ENCODE data around the gene GRIK2. TPM values are rescaled to one million over a fixed set of nuclear protein-coding genes. Genes with fewer than 3 reads are reported as not detected.

The GRIK2 gene
- total RNA-seq, 3 donors from 2014 or later, result 1.3 to 1.8 (median 1.5) TPM

DNA sequence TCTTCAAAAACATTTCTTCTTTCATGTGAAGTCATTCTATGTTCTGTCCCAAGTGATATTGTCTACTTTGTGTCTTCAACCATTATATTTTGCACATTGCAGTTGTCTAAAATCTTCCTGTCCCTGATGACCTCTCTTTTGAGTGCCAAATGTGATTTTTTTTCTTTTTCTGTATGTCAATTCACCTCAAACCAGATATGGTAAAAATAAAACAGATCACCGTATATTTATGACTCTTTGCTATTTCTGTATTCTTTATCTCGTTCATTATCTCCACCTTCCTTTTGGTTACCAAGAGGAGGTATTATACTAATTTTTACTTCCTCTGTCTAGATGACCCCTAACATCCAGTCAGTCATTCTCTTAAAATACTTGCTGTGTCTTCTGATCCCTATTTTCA is 165.2 kb downstream of the GRIK2 start:
- Histone ChIP-seq H3K36me3 (ENCODE audit: low read depth) (no peaks in the 10 kb centered on the region), H3K4me3 (no peak overlapping the region), H3K4me1 (ENCODE audit: low read depth) (no peaks in the 10 kb centered on the region), H3K9me3 (no peaks in the 10 kb centered on the region)
- DNase-seq (no peak), ATAC-seq (no peak)
- TF ChIP-seq, protein P1, sequence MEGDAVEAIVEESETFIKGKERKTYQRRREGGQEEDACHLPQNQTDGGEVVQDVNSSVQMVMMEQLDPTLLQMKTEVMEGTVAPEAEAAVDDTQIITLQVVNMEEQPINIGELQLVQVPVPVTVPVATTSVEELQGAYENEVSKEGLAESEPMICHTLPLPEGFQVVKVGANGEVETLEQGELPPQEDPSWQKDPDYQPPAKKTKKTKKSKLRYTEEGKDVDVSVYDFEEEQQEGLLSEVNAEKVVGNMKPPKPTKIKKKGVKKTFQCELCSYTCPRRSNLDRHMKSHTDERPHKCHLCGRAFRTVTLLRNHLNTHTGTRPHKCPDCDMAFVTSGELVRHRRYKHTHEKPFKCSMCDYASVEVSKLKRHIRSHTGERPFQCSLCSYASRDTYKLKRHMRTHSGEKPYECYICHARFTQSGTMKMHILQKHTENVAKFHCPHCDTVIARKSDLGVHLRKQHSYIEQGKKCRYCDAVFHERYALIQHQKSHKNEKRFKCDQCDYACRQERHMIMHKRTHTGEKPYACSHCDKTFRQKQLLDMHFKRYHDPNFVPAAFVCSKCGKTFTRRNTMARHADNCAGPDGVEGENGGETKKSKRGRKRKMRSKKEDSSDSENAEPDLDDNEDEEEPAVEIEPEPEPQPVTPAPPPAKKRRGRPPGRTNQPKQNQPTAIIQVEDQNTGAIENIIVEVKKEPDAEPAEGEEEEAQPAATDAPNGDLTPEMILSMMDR (IDR thresholded peaks at IDR 0.05), result no peak
- intact Hi-C loops (cut with DNase I, micrococcal nuclease), result no loop called here

DNA sequence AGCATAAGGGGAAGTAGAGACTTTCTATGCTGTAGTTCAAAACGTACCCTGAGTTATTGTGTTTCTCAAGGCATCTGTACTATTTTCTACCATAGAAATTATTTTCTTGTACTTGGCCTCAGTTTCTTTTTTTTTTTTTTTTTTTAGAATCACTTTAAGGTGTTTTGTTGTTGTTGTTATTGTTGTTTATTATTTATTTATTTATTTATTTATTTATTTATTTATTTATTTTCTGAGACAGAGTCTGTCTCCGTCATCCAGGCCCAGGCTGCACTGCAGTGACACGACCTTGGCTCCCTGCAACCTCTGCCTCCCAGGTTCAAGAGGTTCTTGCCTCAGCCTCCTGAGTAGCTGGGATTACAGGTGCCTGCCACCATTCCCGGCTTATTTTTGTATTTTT is 179.1 kb downstream of the GRIK2 start:
- ATAC-seq (no peak), DNase-seq (no peak)
- TF ChIP-seq, protein P1 (IDR thresholded peaks at IDR 0.05), result no peak
- no peaks in the 10 kb centered on the region for H3K9me3 ChIP-seq
- H3K36me3 ChIP-seq (ENCODE audit: low read depth), result no peaks in the 10 kb centered on the region
- H3K4me1 ChIP-seq (ENCODE audit: low read depth), result no peaks in the 10 kb centered on the region
- intact Hi-C loops (cut with DNase I, micrococcal nuclease), result no loop called here
- no peak overlapping the region for H3K4me3 ChIP-seq

DNA sequence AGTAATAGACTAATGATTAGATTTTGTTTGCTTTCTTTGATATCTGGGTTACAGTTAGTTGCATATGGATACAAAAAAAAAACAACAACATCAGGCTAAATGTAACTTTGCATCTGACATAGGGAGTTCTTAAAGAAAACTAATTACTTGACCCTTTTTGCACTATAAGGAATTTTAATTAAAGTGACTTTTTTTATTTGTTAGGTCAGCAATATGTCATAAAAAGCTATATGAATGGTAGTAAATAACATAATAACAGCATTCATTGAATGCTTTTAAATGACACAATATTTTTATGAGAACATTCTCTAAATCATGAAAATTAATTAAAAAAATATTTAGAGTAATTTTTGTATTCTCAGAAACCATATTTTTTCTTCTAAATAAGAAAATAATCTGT is 183.6 kb downstream of the GRIK2 start:
- no peak overlapping the region for H3K4me3 ChIP-seq
- no peaks in the 10 kb centered on the region for H3K9me3 ChIP-seq
- no peak for ATAC-seq
- H3K4me1 ChIP-seq (ENCODE audit: low read depth), result no peaks in the 10 kb centered on the region
- H3K36me3 ChIP-seq (ENCODE audit: low read depth), result no peaks in the 10 kb centered on the region
- TF ChIP-seq, protein P1 (IDR thresholded peaks at IDR 0.05), result no peak
- intact Hi-C loops (cut with DNase I, micrococcal nuclease), result no loop called here
- DNase-seq, result no peak

DNA sequence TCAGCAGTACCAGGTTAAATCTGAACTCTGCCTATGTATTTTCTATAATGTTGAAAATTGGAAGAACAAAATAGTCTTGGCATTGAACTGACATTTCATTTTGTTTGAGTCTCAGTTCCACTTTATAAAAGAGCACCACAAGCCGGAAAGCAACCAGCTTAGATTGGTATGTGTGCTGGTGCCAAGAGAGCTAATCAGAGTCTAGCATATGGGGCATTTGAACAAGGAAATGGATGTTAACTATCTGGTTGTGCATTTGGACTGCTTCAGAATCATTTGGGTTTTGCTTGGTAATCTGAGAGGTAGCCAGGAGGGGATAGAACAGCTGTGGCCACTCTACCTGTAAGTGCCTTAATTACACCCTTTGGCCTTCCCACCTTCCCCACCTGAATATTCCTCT is 184.8 kb downstream of the GRIK2 start:
- Histone ChIP-seq H3K4me3 (no peak overlapping the region), H3K36me3 (ENCODE audit: low read depth) (no peaks in the 10 kb centered on the region), H3K4me1 (ENCODE audit: low read depth) (no peaks in the 10 kb centered on the region), H3K9me3 (no peaks in the 10 kb centered on the region)
- DNase-seq (no peak), ATAC-seq (no peak)
- intact Hi-C loops (cut with DNase I, micrococcal nuclease), result no loop called here
- TF ChIP-seq, protein P1 (IDR thresholded peaks at IDR 0.05), result no peak

DNA sequence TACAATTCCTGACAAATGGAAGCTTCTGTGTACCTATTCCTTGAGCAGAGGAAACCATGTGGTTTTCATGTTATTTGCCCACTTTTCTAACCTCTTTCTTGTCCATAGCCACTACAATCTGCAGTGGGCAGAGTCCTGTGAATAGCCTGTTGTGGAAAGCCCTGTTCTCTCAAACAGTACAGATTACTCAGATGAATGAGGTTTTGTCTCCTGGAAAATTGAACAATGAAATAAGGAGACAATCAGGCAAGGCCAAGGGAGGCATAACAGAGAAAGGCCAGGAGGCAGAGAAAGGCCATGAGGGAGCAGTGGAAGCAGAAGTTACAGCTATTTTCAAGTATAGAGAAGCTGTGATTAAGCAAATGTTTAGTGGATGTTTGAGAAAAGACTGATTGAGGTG is 189.3 kb downstream of the GRIK2 start:
- TF ChIP-seq, protein P1 (IDR thresholded peaks at IDR 0.05), result no peak
- Histone ChIP-seq H3K4me1 (ENCODE audit: low read depth) (no peaks in the 10 kb centered on the region), H3K36me3 (ENCODE audit: low read depth) (no peaks in the 10 kb centered on the region), H3K4me3 (no peak overlapping the region), H3K9me3 (no peaks in the 10 kb centered on the region)
- no peak for ATAC-seq
- intact Hi-C loops (cut with DNase I, micrococcal nuclease), result no loop called here
- no peak for DNase-seq

DNA sequence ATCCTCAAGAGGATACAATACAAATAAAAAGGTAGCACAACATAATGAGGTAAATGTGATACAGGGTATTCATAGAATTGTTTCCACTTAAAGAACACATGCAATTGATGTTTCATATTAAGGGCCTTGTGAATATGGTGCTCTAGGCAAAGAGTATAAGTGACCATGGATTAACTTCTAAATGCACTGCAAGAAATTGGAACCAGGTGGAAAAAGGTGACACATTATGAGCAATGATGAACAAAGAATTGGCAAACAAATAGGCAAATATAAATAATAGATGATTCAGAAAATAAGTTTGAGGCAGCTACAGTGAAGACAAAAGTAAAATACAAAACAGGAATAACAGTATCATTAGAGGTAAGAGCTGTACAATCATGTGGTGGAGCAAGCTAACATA is 192.0 kb downstream of the GRIK2 start:
- no peak for ATAC-seq
- TF ChIP-seq, protein P1 (IDR thresholded peaks at IDR 0.05), result no peak
- DNase-seq, result no peak

More for the DNA sequence above, 192.0 kb downstream of the GRIK2 start:
- no peak overlapping the region for H3K4me3 ChIP-seq
- no peaks in the 10 kb centered on the region for H3K4me1 ChIP-seq (ENCODE audit: low read depth)
- intact Hi-C loops (cut with DNase I, micrococcal nuclease), result no loop called here
- no peaks in the 10 kb centered on the region for H3K36me3 ChIP-seq (ENCODE audit: low read depth)
- no peaks in the 10 kb centered on the region for H3K9me3 ChIP-seq
